IMR-90 (cell line): ENCODE data around the gene SLC7A7. TPM values are rescaled to one million over a fixed set of nuclear protein-coding genes. Genes with fewer than 3 reads are reported as not detected.
A peak's percentile ranks its signal among the peaks of the same experiment; 100 is the strongest.

Source experiments
- ATAC-seq: fragments of 200-7000 bp; cut with Tn5 transposase; 2 replicates; pipeline ENCODE4 v1.9.1; 2020; ENCODE audit warnings: low read depth, mild to moderate bottlenecking, moderate library complexity
- BruUV-seq: library from RNA; stranded (reverse); fragments of 400-500 nt; replicated peaks from 2 replicates; lab custom pipeline; 2021; lab: Mats Ljungman, UMichigan
- CTCF ChIA-PET: fragments of 300-600 bp; formaldehyde crosslinking; extraction: SDS; loops from one replicate; lab custom pipeline; 2021; ENCODE audit warnings: antibody characterized with exemption; lab: Yijun Ruan, JAX
- POLR2A ChIA-PET: fragments of 300-600 bp; sonication (Branson Sonifier 250); formaldehyde crosslinking; loops from one replicate; lab custom pipeline; 2022; ENCODE audit warnings: antibody characterized with exemption; ENCODE audit not compliant: unreplicated experiment; lab: Charles Lee
- DNase-seq: peaks from one replicate; pipeline ENCODE4 v3.0.0; 2013
- H2AFZ ChIP-seq: replicated peaks from 2 replicates; pipeline ENCODE3; 2013; ENCODE audit warnings: low read length, mild to moderate bottlenecking; ENCODE audit not compliant: poor library complexity
- H2AK5ac ChIP-seq: 2 replicates; pipeline ENCODE4 v1.6.1; 2013; ENCODE audit warnings: low read depth, low read length, inconsistent platforms
- H2AK9ac ChIP-seq: replicated peaks from 2 replicates; pipeline ENCODE3; 2013; ENCODE audit warnings: mild to moderate bottlenecking, low read depth, low read length, moderate library complexity; ENCODE audit not compliant: poor library complexity
- H2BK120ac ChIP-seq: 2 replicates; pipeline ENCODE4 v1.6.1; 2013; ENCODE audit warnings: low read depth, low read length, inconsistent platforms
- H2BK15ac ChIP-seq: 3 replicates; pipeline ENCODE4 v1.6.1; 2013; ENCODE audit warnings: low read depth, low read length, inconsistent platforms
- H2BK20ac ChIP-seq: 2 replicates; pipeline ENCODE4 v1.6.1; 2013; ENCODE audit warnings: low read depth, mild to moderate bottlenecking, inconsistent platforms, low read length, moderate library complexity
- H2BK5ac ChIP-seq: 2 replicates; pipeline ENCODE4 v1.6.1; 2013; ENCODE audit warnings: mild to moderate bottlenecking, low read depth, low read length, inconsistent platforms; ENCODE audit not compliant: poor library complexity, severe bottlenecking
- H3K14ac ChIP-seq: replicated peaks from 2 replicates; pipeline ENCODE4 v1.6.1; 2013; ENCODE audit warnings: low read depth, low read length, inconsistent platforms
- H3K18ac ChIP-seq: 2 replicates; pipeline ENCODE4 v1.6.1; 2013; ENCODE audit warnings: low read depth, low read length, control low read depth
- H3K23ac ChIP-seq: 2 replicates; pipeline ENCODE4 v1.6.1; 2013; ENCODE audit warnings: low read depth, low read length, inconsistent platforms
- H3K27ac ChIP-seq: 2 replicates; pipeline ENCODE4 v1.5.1; 2013; ENCODE audit warnings: mild to moderate bottlenecking, control low read depth, low read length; ENCODE audit not compliant: insufficient read depth
- H3K27me3 ChIP-seq: 2 replicates; pipeline ENCODE4 v1.6.1; 2013; ENCODE audit warnings: low read length; ENCODE audit not compliant: control insufficient read depth, insufficient read depth
- H3K36me3 ChIP-seq: 2 replicates; pipeline ENCODE4 v1.6.1; 2013; ENCODE audit warnings: low read length, mixed read lengths; ENCODE audit not compliant: control insufficient read depth, insufficient read depth
- H3K4ac ChIP-seq: 2 replicates; pipeline ENCODE4 v1.6.1; 2013; ENCODE audit warnings: low read depth, low read length, inconsistent platforms
- H3K4me1 ChIP-seq: 2 replicates; pipeline ENCODE4 v1.6.1; 2013; ENCODE audit warnings: low read length, mixed read lengths; ENCODE audit not compliant: control insufficient read depth, insufficient read depth
- H3K4me2 ChIP-seq: 2 replicates; pipeline ENCODE4 v1.6.1; 2013; ENCODE audit warnings: low read depth, mild to moderate bottlenecking, control low read depth, low read length, moderate library complexity
- H3K4me3 ChIP-seq: 2 replicates; pipeline ENCODE4 v1.5.1; 2013; ENCODE audit warnings: low read depth, mild to moderate bottlenecking, control low read depth, low read length, moderate library complexity; ENCODE audit not compliant: insufficient read depth
- H3K56ac ChIP-seq: 2 replicates; pipeline ENCODE4 v1.6.1; 2013; ENCODE audit warnings: low read length, inconsistent platforms; ENCODE audit not compliant: insufficient read depth; ENCODE audit errors: extremely low read depth
- H3K79me1 ChIP-seq, 2 experiments: 2 replicates each; pipeline ENCODE4 v1.6.1; 2013; ENCODE audit warnings: low read length in 2 of 2, inconsistent platforms in 1 of 2, low read depth in 1 of 2
- H3K9ac ChIP-seq: 2 replicates; pipeline ENCODE4 v1.6.1; 2013; ENCODE audit warnings: low read depth, low read length, control low read depth
- H3K9me1 ChIP-seq: 2 replicates; pipeline ENCODE4 v1.6.1; 2013; ENCODE audit warnings: low read length, inconsistent platforms; ENCODE audit not compliant: insufficient read depth
- H3K9me3 ChIP-seq: 2 replicates; pipeline ENCODE4 v1.6.1; 2013; ENCODE audit warnings: low read length; ENCODE audit not compliant: control insufficient read depth, insufficient read depth
- H4K20me1 ChIP-seq: 2 replicates; pipeline ENCODE4 v1.6.1; 2013; ENCODE audit warnings: low read length, inconsistent platforms; ENCODE audit not compliant: insufficient read depth
- H4K5ac ChIP-seq: 2 replicates; pipeline ENCODE4 v1.6.1; 2013; ENCODE audit warnings: mild to moderate bottlenecking, low read depth, low read length, control low read depth
- H4K8ac ChIP-seq, 2 experiments: 2 replicates each; pipeline ENCODE4 v1.6.1; 2013; ENCODE audit warnings: low read depth in 2 of 2, low read length in 2 of 2, control low read depth in 1 of 2, inconsistent platforms in 1 of 2
- H4K91ac ChIP-seq: 2 replicates; pipeline ENCODE4 v1.6.1; 2013; ENCODE audit warnings: low read depth, low read length, inconsistent platforms; ENCODE audit not compliant: insufficient read depth
- BHLHE40 ChIP-seq: fragments of 150-350 bp; IDR thresholded peaks from 2 replicates; pipeline ENCODE4 v1.6.1; 2016; ENCODE audit warnings: mild to moderate bottlenecking, low read depth, low read length
- CEBPB ChIP-seq: IDR thresholded peaks from 2 replicates; pipeline ENCODE4 v1.6.1; 2012; ENCODE audit warnings: low read depth, low read length, improper control_type of control experiment
- CHD1 ChIP-seq: IDR thresholded peaks from 2 replicates; pipeline ENCODE4 v1.6.1; 2012; ENCODE audit warnings: low read depth, low read length, improper control_type of control experiment
- ELK1 ChIP-seq: fragments of 150-350 bp; IDR thresholded peaks from 2 replicates; pipeline ENCODE4 v1.6.1; 2016; ENCODE audit warnings: low read depth, mild to moderate bottlenecking, low read length, moderate library complexity, borderline replicate concordance
- MAFK ChIP-seq: IDR thresholded peaks from 2 replicates; pipeline ENCODE4 v1.6.1; 2012; ENCODE audit warnings: low read depth, low read length, improper control_type of control experiment
- MAZ ChIP-seq: IDR thresholded peaks from 2 replicates; pipeline ENCODE4 v1.6.1; 2012; ENCODE audit warnings: low read depth, mild to moderate bottlenecking, low read length, improper control_type of control experiment, moderate library complexity, borderline replicate concordance
- MXI1 ChIP-seq: IDR thresholded peaks from 2 replicates; pipeline ENCODE4 v1.6.1; 2012; ENCODE audit warnings: low read depth, mild to moderate bottlenecking, low read length, moderate library complexity, borderline replicate concordance
- NFE2L2 ChIP-seq: fragments of 150-350 bp; IDR thresholded peaks from 2 replicates; pipeline ENCODE4 v1.6.1; 2016; ENCODE audit warnings: low read depth, mild to moderate bottlenecking, low read length
- POLR2A ChIP-seq: IDR thresholded peaks from 2 replicates; pipeline ENCODE4 v1.6.1; 2012; ENCODE audit warnings: mild to moderate bottlenecking, low read depth, low read length
- RAD21 ChIP-seq: IDR thresholded peaks from 2 replicates; pipeline ENCODE4 v1.6.1; 2012; ENCODE audit warnings: low read length, improper control_type of control experiment
- RCOR1 ChIP-seq: IDR thresholded peaks from 2 replicates; pipeline ENCODE4 v1.6.1; 2012; ENCODE audit warnings: mild to moderate bottlenecking, low read length, improper control_type of control experiment; ENCODE audit not compliant: insufficient replicate concordance
- RFX5 ChIP-seq: IDR thresholded peaks from 2 replicates; pipeline ENCODE4 v1.8.0; 2012; ENCODE audit warnings: low read depth, mild to moderate bottlenecking, low read length, moderate library complexity
- SMC3 ChIP-seq: fragments of 150-350 bp; IDR thresholded peaks from 2 replicates; pipeline ENCODE4 v1.6.1; 2016; ENCODE audit warnings: low read depth, mild to moderate bottlenecking, antibody characterized with exemption, low read length, moderate library complexity
- USF2 ChIP-seq: fragments of 150-350 bp; IDR thresholded peaks from 2 replicates; pipeline ENCODE4 v1.6.1; 2017; ENCODE audit warnings: mild to moderate bottlenecking, antibody characterized with exemption, low read length, low read depth
- WGBS, 2 experiments: methylation state at CpG; one replicate each; pipeline versions ENCODE4 v1.1.5 to v1.1.7; 2013; ENCODE audit warnings: missing lambda C conversion rate in 2 of 2; ENCODE audit not compliant: insufficient read length in 1 of 2; ENCODE audit errors: extremely low coverage in 2 of 2; 5-methylcytosine and 5-hydroxymethylcytosine counted together
- dilution Hi-C: fragments of 300-500 bp; cut with HindIII; formaldehyde crosslinking; loops from one replicate; pipeline ENCODE4 v1.14.3; 2018; ENCODE audit warnings: low sequenced_read_pairs; ENCODE audit not compliant: unreplicated experiment
- in situ Hi-C: fragments of 300-500 bp; cut with MboI; formaldehyde crosslinking; loops from 3 replicates; pipeline ENCODE4 v1.14.3; 2019; ENCODE audit warnings: low sequenced_read_pairs, inconsistent platforms, mixed read lengths
- intact Hi-C: fragments of 100-400 bp; cut with micrococcal nuclease; formaldehyde crosslinking; loops from 2 replicates; pipeline ENCODE4 v1.10.0; 2022
- polyA plus RNA-seq, 3 experiments: library from polyadenylated mRNA; depleted of rRNA; stranded (reverse); fragments of >200 nt; gene quantifications; 2 replicates each; pipeline ENCODE4 v1.2.3, GENCODE V29; 2012; ENCODE audit warnings: low replicate concordance in 1 of 3
- total RNA-seq: library from RNA; depleted of rRNA; stranded (reverse); fragments of >200 nt; gene quantifications from 2 replicates; pipeline ENCODE4 v1.2.3, GENCODE V29; 2012

The SLC7A7 gene
- total and polyA plus RNA-seq, 2 of the 4 experiments (the other 2 are of a cell fraction) = 1.8 to 2.0 TPM

- TF ChIP-seq RCOR1 = no peak
- TF ChIP-seq RAD21 = no peak
Observed at GRCh38 chr14:22839159-22839779, 24.0 kb upstream of the SLC7A7 start (continued).

GRCh38 chr14:22838631-22839041 lies 23.4 kb upstream of the SLC7A7 start:
- ATAC-seq (peak; percentile 28), DNase-seq (peak; percentile 66)
- Histone ChIP-seq H3K4ac (peak overlapping the region; percentile 93), H2AFZ (no peak overlapping the region), H4K91ac (peak overlapping the region; percentile 93), H4K5ac (peak overlapping the region; percentile 67), H3K27ac (peak overlapping the region; percentile 96), H3K4me1 (peaks cover 15% of the 10 kb centered on the region), H2BK5ac (peak overlapping the region; percentile 77), H2BK15ac (peak overlapping the region; percentile 68; the same call in 2 of the 3 replicates), H3K9ac (peak overlapping the region; percentile 94), H2AK9ac (peak overlapping the region; percentile 96), H3K14ac (peak overlapping the region; percentile 68), H3K56ac (peak overlapping the region; percentile 94; the same call in 1 of the 2 replicates), H3K18ac (peak overlapping the region; percentile 77), H4K20me1 (peaks cover 43% of the 10 kb centered on the region), H3K9me1 (peaks cover 24% of the 10 kb centered on the region), H3K4me3 (peak overlapping the region; percentile 64), H3K79me1 (peaks cover 6 to 59% of the 10 kb centered on the region in 2 experiments; a peak in 3 of 4 replicates), H2AK5ac (peak overlapping the region; percentile 97), H2BK20ac (no peak overlapping the region), H3K27me3 (no peaks in the 10 kb centered on the region), H3K9me3 (no peaks in the 10 kb centered on the region), H3K4me2 (peak overlapping the region; percentile 81), H2BK120ac (peak overlapping the region; percentile 86), H3K23ac (peak overlapping the region; percentile 90), H4K8ac (peak overlapping the region; percentile 89 to 95), H3K36me3 (peaks cover 50% of the 10 kb centered on the region)
- intact Hi-C loops = loop anchor here (1.0 to 5.0 kb wide), 7 partner anchors 10 to 281 kb away; partner anchors contain the start of genes AJUBA and RBM23
- dilution Hi-C loops = no loop called here
- ChIA-PET POLR2A (interaction anchor here (0.6 to 3.6 kb wide), 4 partner anchors 10 to 16 kb away, joined by 3 to 25 read pairs (median 12); no protein-coding TSS in a partner anchor), CTCF (interaction anchor here (0.8 to 2.1 kb wide), 3 partner anchors 16 to 62 kb away, joined by 3 to 9 read pairs (median 7); partner anchors contain the start of gene LRP10)
- no TSS peak for BruUV-seq
- in situ Hi-C loops = no loop called here
- WGBS, 2 experiments = no CpG with 5 or more reads among the region's 6 CpGs
- TF ChIP-seq CEBPB = no peak
- TF ChIP-seq MXI1 = 0 out of 2 replicates have a peak, but pooled peaks have one; percentile 27
- no peak for TF ChIP-seq ELK1
- TF ChIP-seq RCOR1 = no peak
- TF ChIP-seq MAFK = no peak
- TF ChIP-seq SMC3 = no peak
- TF ChIP-seq NFE2L2 = no peak
- TF ChIP-seq CHD1 = no peak
- no peak for TF ChIP-seq BHLHE40
- TF ChIP-seq POLR2A = peak; percentile 5; the same call in 1 of the 2 replicates
- no peak for TF ChIP-seq USF2
- 0 out of 2 replicates have a peak, but pooled peaks have one; percentile 4 for TF ChIP-seq RAD21
- no peak for TF ChIP-seq RFX5
- peak; percentile 56 for TF ChIP-seq MAZ
